Measurements from ENCODE around the gene RHOB. TPM values are rescaled to one million over a fixed set of nuclear protein-coding genes. Genes with fewer than 3 reads are reported as not detected.

Gene RHOB
- total and polyA plus RNA-seq, 4 donors = 82.6 to 634 (median 160) TPM

GRCh38 chr2:20446255-20446916, 488 bp upstream of the RHOB start:
- peak; percentile 49 for DNase-seq (ENCODE audit: low spot score)
- Histone ChIP-seq H3K9me3 (ENCODE audit: control insufficient read depth in 4 of 4, low read length in 3 of 4) (no peaks in the 10 kb centered on the region), H3K27ac (ENCODE audit: low read depth in 1 of 2, low read length in 2 of 2) (peak overlapping the region; percentile 94 to 98), H3K27me3 (ENCODE audit: control insufficient read depth in 4 of 4, insufficient read depth in 4 of 4, low read length in 3 of 4) (no peaks in the 10 kb centered on the region), H3K9ac (ENCODE audit: low read depth in 1 of 2, low read length in 2 of 2) (peak overlapping the region; percentile 72 to 85), H3K36me3 (ENCODE audit: control insufficient read depth in 4 of 4, insufficient read depth in 3 of 4, low read depth in 1 of 4, low read length in 3 of 4) (peaks cover 0 to 3% (median under 1%) of the 10 kb centered on the region in 4 donors), H3K4me3 (ENCODE audit: low read depth in 1 of 3, low read length in 3 of 3) (peak overlapping the region; percentile 73 to 79 (median 76)), H3K4me1 (ENCODE audit: control insufficient read depth in 4 of 4, insufficient read depth in 4 of 4, low read length in 3 of 4) (peaks cover 5 to 24% (median 14%) of the 10 kb centered on the region in 4 donors)
- TF ChIP-seq EGR1 (IDR thresholded peaks at IDR 0.05; ENCODE audit: low read depth in 2 of 2) (no peak), RAD21 (IDR thresholded peaks at IDR 0.05) (peak in 1 of 2 donors; percentile 32)
- WGBS = 6% methylated on average over 42 of the region's 42 CpGs

GRCh38 chr2:20447437-20448245, 767 bp downstream of the RHOB start:
- Histone ChIP-seq H3K4me3 (ENCODE audit: low read depth in 1 of 3, low read length in 3 of 3) (peak overlapping the region; percentile 83 to 95 (median 88)), H3K9ac (ENCODE audit: low read depth in 1 of 2, low read length in 2 of 2) (peak overlapping the region; percentile 91 to 92), H3K36me3 (ENCODE audit: control insufficient read depth in 4 of 4, insufficient read depth in 3 of 4, low read depth in 1 of 4, low read length in 3 of 4) (peaks cover 0 to 3% (median under 1%) of the 10 kb centered on the region in 4 donors), H3K27ac (ENCODE audit: low read depth in 1 of 2, low read length in 2 of 2) (peak overlapping the region; percentile 90 to 98), H3K27me3 (ENCODE audit: control insufficient read depth in 4 of 4, insufficient read depth in 4 of 4, low read length in 3 of 4) (no peaks in the 10 kb centered on the region), H3K4me1 (ENCODE audit: control insufficient read depth in 4 of 4, insufficient read depth in 4 of 4, low read length in 3 of 4) (peaks cover 5 to 24% (median 14%) of the 10 kb centered on the region in 4 donors), H3K9me3 (ENCODE audit: control insufficient read depth in 4 of 4, low read length in 3 of 4) (no peaks in the 10 kb centered on the region)
- 2% methylated on average over 78 of the region's 78 CpGs for WGBS
- TF ChIP-seq NR2F2 (IDR thresholded peaks at IDR 0.05) (no peak), FOXA1 (IDR thresholded peaks at IDR 0.05) (no peak), HNF4G (IDR thresholded peaks at IDR 0.05) (no peak), RXRA (IDR thresholded peaks at IDR 0.05) (no peak), RAD21 (IDR thresholded peaks at IDR 0.05) (peak in 1 of 2 donors; percentile 27), JUND (IDR thresholded peaks at IDR 0.05) (peak in 1 of 2 donors; percentile 35), SP1 (IDR thresholded peaks at IDR 0.05) (no peak), FOXA2 (IDR thresholded peaks at IDR 0.05) (no peak)
- TF ChIP-seq, protein P1, sequence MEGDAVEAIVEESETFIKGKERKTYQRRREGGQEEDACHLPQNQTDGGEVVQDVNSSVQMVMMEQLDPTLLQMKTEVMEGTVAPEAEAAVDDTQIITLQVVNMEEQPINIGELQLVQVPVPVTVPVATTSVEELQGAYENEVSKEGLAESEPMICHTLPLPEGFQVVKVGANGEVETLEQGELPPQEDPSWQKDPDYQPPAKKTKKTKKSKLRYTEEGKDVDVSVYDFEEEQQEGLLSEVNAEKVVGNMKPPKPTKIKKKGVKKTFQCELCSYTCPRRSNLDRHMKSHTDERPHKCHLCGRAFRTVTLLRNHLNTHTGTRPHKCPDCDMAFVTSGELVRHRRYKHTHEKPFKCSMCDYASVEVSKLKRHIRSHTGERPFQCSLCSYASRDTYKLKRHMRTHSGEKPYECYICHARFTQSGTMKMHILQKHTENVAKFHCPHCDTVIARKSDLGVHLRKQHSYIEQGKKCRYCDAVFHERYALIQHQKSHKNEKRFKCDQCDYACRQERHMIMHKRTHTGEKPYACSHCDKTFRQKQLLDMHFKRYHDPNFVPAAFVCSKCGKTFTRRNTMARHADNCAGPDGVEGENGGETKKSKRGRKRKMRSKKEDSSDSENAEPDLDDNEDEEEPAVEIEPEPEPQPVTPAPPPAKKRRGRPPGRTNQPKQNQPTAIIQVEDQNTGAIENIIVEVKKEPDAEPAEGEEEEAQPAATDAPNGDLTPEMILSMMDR (IDR thresholded peaks at IDR 0.05; ENCODE audit: low read depth, low read length, missing input control) = no peak
- TF ChIP-seq, protein P2, sequence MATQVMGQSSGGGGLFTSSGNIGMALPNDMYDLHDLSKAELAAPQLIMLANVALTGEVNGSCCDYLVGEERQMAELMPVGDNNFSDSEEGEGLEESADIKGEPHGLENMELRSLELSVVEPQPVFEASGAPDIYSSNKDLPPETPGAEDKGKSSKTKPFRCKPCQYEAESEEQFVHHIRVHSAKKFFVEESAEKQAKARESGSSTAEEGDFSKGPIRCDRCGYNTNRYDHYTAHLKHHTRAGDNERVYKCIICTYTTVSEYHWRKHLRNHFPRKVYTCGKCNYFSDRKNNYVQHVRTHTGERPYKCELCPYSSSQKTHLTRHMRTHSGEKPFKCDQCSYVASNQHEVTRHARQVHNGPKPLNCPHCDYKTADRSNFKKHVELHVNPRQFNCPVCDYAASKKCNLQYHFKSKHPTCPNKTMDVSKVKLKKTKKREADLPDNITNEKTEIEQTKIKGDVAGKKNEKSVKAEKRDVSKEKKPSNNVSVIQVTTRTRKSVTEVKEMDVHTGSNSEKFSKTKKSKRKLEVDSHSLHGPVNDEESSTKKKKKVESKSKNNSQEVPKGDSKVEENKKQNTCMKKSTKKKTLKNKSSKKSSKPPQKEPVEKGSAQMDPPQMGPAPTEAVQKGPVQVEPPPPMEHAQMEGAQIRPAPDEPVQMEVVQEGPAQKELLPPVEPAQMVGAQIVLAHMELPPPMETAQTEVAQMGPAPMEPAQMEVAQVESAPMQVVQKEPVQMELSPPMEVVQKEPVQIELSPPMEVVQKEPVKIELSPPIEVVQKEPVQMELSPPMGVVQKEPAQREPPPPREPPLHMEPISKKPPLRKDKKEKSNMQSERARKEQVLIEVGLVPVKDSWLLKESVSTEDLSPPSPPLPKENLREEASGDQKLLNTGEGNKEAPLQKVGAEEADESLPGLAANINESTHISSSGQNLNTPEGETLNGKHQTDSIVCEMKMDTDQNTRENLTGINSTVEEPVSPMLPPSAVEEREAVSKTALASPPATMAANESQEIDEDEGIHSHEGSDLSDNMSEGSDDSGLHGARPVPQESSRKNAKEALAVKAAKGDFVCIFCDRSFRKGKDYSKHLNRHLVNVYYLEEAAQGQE (IDR thresholded peaks at IDR 0.05) = no peak
- TF ChIP-seq, protein P3, sequence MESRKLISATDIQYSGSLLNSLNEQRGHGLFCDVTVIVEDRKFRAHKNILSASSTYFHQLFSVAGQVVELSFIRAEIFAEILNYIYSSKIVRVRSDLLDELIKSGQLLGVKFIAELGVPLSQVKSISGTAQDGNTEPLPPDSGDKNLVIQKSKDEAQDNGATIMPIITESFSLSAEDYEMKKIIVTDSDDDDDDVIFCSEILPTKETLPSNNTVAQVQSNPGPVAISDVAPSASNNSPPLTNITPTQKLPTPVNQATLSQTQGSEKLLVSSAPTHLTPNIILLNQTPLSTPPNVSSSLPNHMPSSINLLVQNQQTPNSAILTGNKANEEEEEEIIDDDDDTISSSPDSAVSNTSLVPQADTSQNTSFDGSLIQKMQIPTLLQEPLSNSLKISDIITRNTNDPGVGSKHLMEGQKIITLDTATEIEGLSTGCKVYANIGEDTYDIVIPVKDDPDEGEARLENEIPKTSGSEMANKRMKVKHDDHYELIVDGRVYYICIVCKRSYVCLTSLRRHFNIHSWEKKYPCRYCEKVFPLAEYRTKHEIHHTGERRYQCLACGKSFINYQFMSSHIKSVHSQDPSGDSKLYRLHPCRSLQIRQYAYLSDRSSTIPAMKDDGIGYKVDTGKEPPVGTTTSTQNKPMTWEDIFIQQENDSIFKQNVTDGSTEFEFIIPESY (IDR thresholded peaks at IDR 0.05) = no peak
- DNase-seq (ENCODE audit: low spot score) = peak; percentile 52

All from liver (tissue), 9 donors.